HepG2 (cell line): ENCODE results near the gene AATF. TPM values are rescaled to one million over a fixed set of nuclear protein-coding genes. Genes with fewer than 3 reads are reported as not detected.

Source experiments
- ATAC-seq: fragments of 200-7000 bp; cut with Tn5 transposase; 3 replicates; pipeline ENCODE4 v1.9.1; 2020; ENCODE audit warnings: mild to moderate bottlenecking, moderate library complexity
- BruUV-seq: library from RNA; stranded (reverse); fragments of 400-500 nt; replicated peaks from 2 replicates; lab custom pipeline; 2021; lab: Mats Ljungman, UMichigan
- CTCF ChIA-PET: fragments of 300-600 bp; formaldehyde crosslinking; extraction: SDS; loops from one replicate; lab custom pipeline; 2021; ENCODE audit warnings: low total read pairs, inconsistent platforms, low intra/inter-chr PET ratio; lab: Yijun Ruan, JAX
- POLR2A ChIA-PET: fragments of 350-600 bp; sonication (Branson Sonifier 250); formaldehyde crosslinking; loops from one replicate; lab custom pipeline; 2020; ENCODE audit warnings: antibody characterized with exemption, inconsistent platforms; lab: Yijun Ruan, JAX
- DNase-seq: peaks from one replicate; pipeline ENCODE4 v3.0.0-alpha.2; 2015; ENCODE audit warnings: low spot score
- FAIRE-seq: peaks from 3 replicates; lab custom pipeline; 2011; peaks lifted over from hg19 to GRCh38; lab: Jason Lieb, UNC
- H2AFZ ChIP-seq: one replicate; pipeline ENCODE4 v1.6.1; 2011; ENCODE audit warnings: low read length, inconsistent platforms
- H3K27ac ChIP-seq: fragments of 300-600 bp; 3 replicates; pipeline ENCODE4 v1.8.0; 2011; ENCODE audit warnings: mixed run types, mild to moderate bottlenecking, mixed read lengths, low read length, inconsistent platforms; ENCODE audit not compliant: insufficient read depth; ENCODE audit errors: extremely low read length
- H3K27me3 ChIP-seq, 2 experiments: fragments of 200-600 bp in 1 of 2; 2 replicates in 1 of 2; 3 replicates in 1 of 2; pipeline versions ENCODE4 v1.6.0 to v1.8.0; 2011; ENCODE audit warnings: low read length in 2 of 2, mild to moderate bottlenecking in 2 of 2, moderate library complexity in 2 of 2, inconsistent platforms in 1 of 2; ENCODE audit not compliant: insufficient read depth in 2 of 2, control insufficient read depth in 1 of 2
- H3K36me3 ChIP-seq, 2 experiments: fragments of 200-600 bp in 1 of 2; replicated peaks in 1 of 2; 2 replicates in 1 of 2; 3 replicates in 1 of 2; pipeline versions ENCODE4 v1.5.1 to v1.8.0; 2011; ENCODE audit warnings: low read length in 2 of 2, inconsistent platforms in 1 of 2; ENCODE audit not compliant: insufficient read depth in 2 of 2, control insufficient read depth in 1 of 2
- H3K4me1 ChIP-seq: 2 replicates; pipeline ENCODE4 v1.5.1; 2012; ENCODE audit warnings: low read length, inconsistent platforms; ENCODE audit not compliant: insufficient read depth
- H3K4me2 ChIP-seq: 2 replicates; pipeline ENCODE4 v1.6.0; 2011; ENCODE audit warnings: low read depth, low read length, inconsistent platforms
- H3K4me3 ChIP-seq, 3 experiments: fragments of 200-600 bp in 1 of 3; sonication (generic), shearing (Covaris generic) in 1 of 3; replicated peaks in 1 of 3; 2 replicates each; pipeline ENCODE4 v1.5.1; 2011 to 2016; ENCODE audit warnings: low read length in 3 of 3, inconsistent platforms in 2 of 3, low read depth in 2 of 3, mild to moderate bottlenecking in 2 of 3, control low read depth in 1 of 3, mixed read lengths in 1 of 3; ENCODE audit not compliant: insufficient read depth in 1 of 3
- H3K79me2 ChIP-seq: one replicate; pipeline ENCODE4 v1.6.1; 2011; ENCODE audit warnings: low read length, inconsistent platforms; ENCODE audit not compliant: insufficient read depth
- H3K9ac ChIP-seq: 2 replicates; pipeline ENCODE4 v1.6.0; 2011; ENCODE audit warnings: mild to moderate bottlenecking, low read depth, low read length, inconsistent platforms; ENCODE audit not compliant: insufficient read depth
- H3K9me3 ChIP-seq: 2 replicates; pipeline ENCODE4 v1.5.1; 2012; ENCODE audit warnings: mild to moderate bottlenecking, low read length
- H4K20me1 ChIP-seq: 2 replicates; pipeline ENCODE4 v1.6.0; 2011; ENCODE audit warnings: inconsistent platforms, mild to moderate bottlenecking, low read length, moderate library complexity; ENCODE audit not compliant: insufficient read depth
- CHD4 ChIP-seq: fragments of 200-600 bp; sonication (generic); IDR thresholded peaks from 2 replicates; pipeline ENCODE4 v1.7.0; 2017; ENCODE audit warnings: mild to moderate bottlenecking, low read length, borderline replicate concordance
- NAIF1 ChIP-seq: sonication (generic); formaldehyde crosslinking; IDR thresholded peaks from 2 replicates; pipeline ENCODE4 v1.5.0; 2020; ENCODE audit warnings: mild to moderate bottlenecking, missing genetic modification reagents, borderline replicate concordance
- SMAD3 ChIP-seq: sonication (generic); formaldehyde crosslinking; IDR thresholded peaks from 2 replicates; pipeline ENCODE4 v1.4.0; 2020; ENCODE audit warnings: missing genetic modification reagents
- TCF12 ChIP-seq, 2 experiments: fragments of 450-650 bp in 1 of 2; sonication (generic) in 1 of 2; formaldehyde crosslinking in 1 of 2; IDR thresholded peaks; 2 replicates each; pipeline versions ENCODE4 v1.6.1 to v1.8.0; 2017 to 2022; ENCODE audit warnings: antibody characterized with exemption in 1 of 2, mild to moderate bottlenecking in 1 of 2, missing genetic modification reagents in 1 of 2, moderate library complexity in 1 of 2
- ZNF567 ChIP-seq: sonication (generic); formaldehyde crosslinking; IDR thresholded peaks from 2 replicates; pipeline ENCODE4 v1.8.1; 2023; ENCODE audit warnings: mild to moderate bottlenecking, missing genetic modification reagents, borderline replicate concordance
- WGBS: methylation state at CpG from one replicate; pipeline ENCODE4 v1.1.6; 2017; ENCODE audit warnings: low lambda C conversion rate; 5-methylcytosine and 5-hydroxymethylcytosine counted together
- in situ Hi-C: cut with HindIII; loops from 2 replicates; pipeline ENCODE4 v1.10.0; 2017; ENCODE audit warnings: low pct_unique_long_range_greater_than_20kb; ENCODE audit not compliant: extremely low pct_ligation_motif_present
- intact Hi-C: fragments of 100-400 bp; cut with micrococcal nuclease; formaldehyde crosslinking; loops from one replicate; pipeline ENCODE4 v1.10.0; 2022; ENCODE audit not compliant: unreplicated experiment
- polyA plus RNA-seq, 8 experiments: library from polyadenylated mRNA; depleted of rRNA in 3 of 8; stranded (reverse) in 7 of 8; unstranded in 1 of 8; fragments of >200 nt; fragmentation: Illumina TruSeq in 4 of 8; extraction: Trizol in 4 of 8; gene quantifications; 2 replicates each; pipeline versions ENCODE4 v1.2.1 to v1.2.3, GENCODE V29; 2011 to 2016; ENCODE audit warnings: low read depth in 4 of 8, missing spikeins in 1 of 8, mixed read lengths in 1 of 8; ENCODE audit not compliant: insufficient read depth in 1 of 8
- total RNA-seq, 5 experiments: library from RNA; depleted of rRNA; stranded (reverse); fragments of >200 nt; fragmentation: Illumina TruSeq; extraction: Trizol; gene quantifications; 2 replicates each; pipeline ENCODE4 v1.2.3, GENCODE V29; 2016; ENCODE audit warnings: low read depth in 1 of 5
- TF ChIP-seq, protein P1 (sequence below): sonication (generic); formaldehyde crosslinking; IDR thresholded peaks from 2 replicates; pipeline ENCODE4 v1.4.0; 2020; ENCODE audit warnings: missing genetic modification reagents
- TF ChIP-seq, protein P2 (sequence below): sonication (generic); formaldehyde crosslinking; IDR thresholded peaks from 2 replicates; pipeline ENCODE4 v1.5.1; 2020; ENCODE audit warnings: missing genetic modification reagents, mild to moderate bottlenecking, borderline replicate concordance
- TF ChIP-seq, protein P3 (sequence below): sonication (generic); formaldehyde crosslinking; IDR thresholded peaks from 2 replicates; pipeline ENCODE4 v1.4.0; 2020; ENCODE audit warnings: missing genetic modification reagents, borderline replicate concordance
- TF ChIP-seq, protein P4 (sequence below): sonication (generic); formaldehyde crosslinking; IDR thresholded peaks from 2 replicates; pipeline ENCODE4 v1.4.0; 2020; ENCODE audit warnings: missing genetic modification reagents, mild to moderate bottlenecking, borderline replicate concordance
- TF ChIP-seq, protein P5 (sequence below): sonication (generic); formaldehyde crosslinking; IDR thresholded peaks from 2 replicates; pipeline ENCODE4 v1.4.0; 2020; ENCODE audit warnings: low read depth, missing genetic modification reagents

AATF gene
- total and polyA plus RNA-seq, 2 of the 13 experiments (the other 11 are each of a cell fraction or from before 2014, with no cell fraction given): 9.1 to 53.3 TPM

DNA sequence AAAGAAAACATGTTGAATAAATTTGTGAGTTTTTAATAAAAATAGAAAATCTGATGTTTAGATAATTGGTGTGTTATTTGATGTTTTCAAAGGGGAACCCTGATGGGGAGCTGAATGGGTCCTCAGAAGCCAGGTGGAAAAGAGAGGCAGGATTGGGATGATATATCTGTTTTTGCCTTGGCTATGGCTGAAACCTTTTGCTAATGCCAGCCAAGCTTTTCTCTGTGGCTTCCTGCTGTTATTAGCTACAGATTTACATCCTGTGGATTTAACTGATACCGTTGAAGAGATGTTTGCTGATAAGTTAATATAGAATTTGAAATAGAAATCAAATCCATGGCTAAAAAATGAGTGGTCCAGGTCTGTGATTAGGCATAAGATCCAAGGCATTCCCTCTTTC is 4.2 kb upstream of the AATF start:
- TF ChIP-seq, protein P1, sequence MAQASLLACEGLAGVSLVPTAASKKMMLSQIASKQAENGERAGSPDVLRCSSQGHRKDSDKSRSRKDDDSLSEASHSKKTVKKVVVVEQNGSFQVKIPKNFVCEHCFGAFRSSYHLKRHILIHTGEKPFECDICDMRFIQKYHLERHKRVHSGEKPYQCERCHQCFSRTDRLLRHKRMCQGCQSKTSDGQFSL (CRISPR knock-in tag): no peak
- TF ChIP-seq, protein P2, sequence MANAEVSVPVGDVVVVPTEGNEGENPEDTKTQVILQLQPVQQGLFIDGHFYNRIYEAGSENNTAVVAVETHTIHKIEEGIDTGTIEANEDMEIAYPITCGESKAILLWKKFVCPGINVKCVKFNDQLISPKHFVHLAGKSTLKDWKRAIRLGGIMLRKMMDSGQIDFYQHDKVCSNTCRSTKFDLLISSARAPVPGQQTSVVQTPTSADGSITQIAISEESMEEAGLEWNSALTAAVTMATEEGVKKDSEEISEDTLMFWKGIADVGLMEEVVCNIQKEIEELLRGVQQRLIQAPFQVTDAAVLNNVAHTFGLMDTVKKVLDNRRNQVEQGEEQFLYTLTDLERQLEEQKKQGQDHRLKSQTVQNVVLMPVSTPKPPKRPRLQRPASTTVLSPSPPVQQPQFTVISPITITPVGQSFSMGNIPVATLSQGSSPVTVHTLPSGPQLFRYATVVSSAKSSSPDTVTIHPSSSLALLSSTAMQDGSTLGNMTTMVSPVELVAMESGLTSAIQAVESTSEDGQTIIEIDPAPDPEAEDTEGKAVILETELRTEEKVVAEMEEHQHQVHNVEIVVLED (CRISPR knock-in tag): no peak
- TF ChIP-seq, protein P3, sequence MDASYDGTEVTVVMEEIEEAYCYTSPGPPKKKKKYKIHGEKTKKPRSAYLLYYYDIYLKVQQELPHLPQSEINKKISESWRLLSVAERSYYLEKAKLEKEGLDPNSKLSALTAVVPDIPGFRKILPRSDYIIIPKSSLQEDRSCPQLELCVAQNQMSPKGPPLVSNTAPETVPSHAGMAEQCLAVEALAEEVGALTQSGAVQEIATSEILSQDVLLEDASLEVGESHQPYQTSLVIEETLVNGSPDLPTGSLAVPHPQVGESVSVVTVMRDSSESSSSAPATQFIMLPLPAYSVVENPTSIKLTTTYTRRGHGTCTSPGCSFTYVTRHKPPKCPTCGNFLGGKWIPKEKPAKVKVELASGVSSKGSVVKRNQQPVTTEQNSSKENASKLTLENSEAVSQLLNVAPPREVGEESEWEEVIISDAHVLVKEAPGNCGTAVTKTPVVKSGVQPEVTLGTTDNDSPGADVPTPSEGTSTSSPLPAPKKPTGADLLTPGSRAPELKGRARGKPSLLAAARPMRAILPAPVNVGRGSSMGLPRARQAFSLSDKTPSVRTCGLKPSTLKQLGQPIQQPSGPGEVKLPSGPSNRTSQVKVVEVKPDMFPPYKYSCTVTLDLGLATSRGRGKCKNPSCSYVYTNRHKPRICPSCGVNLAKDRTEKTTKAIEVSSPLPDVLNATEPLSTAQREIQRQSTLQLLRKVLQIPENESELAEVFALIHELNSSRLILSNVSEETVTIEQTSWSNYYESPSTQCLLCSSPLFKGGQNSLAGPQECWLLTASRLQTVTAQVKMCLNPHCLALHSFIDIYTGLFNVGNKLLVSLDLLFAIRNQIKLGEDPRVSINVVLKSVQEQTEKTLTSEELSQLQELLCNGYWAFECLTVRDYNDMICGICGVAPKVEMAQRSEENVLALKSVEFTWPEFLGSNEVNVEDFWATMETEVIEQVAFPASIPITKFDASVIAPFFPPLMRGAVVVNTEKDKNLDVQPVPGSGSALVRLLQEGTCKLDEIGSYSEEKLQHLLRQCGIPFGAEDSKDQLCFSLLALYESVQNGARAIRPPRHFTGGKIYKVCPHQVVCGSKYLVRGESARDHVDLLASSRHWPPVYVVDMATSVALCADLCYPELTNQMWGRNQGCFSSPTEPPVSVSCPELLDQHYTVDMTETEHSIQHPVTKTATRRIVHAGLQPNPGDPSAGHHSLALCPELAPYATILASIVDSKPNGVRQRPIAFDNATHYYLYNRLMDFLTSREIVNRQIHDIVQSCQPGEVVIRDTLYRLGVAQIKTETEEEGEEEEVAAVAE (CRISPR knock-in tag): no peak
- TF ChIP-seq ZNF567 (no peak), TCF12 (IDR thresholded peaks at IDR 0.05) (no peak), TCF12 (CRISPR knock-in tag; IDR thresholded peaks at IDR 0.05) (no peak), CHD4 (no peak), NAIF1 (no peak), SMAD3 (CRISPR knock-in tag) (no peak)
- TF ChIP-seq, protein P4, sequence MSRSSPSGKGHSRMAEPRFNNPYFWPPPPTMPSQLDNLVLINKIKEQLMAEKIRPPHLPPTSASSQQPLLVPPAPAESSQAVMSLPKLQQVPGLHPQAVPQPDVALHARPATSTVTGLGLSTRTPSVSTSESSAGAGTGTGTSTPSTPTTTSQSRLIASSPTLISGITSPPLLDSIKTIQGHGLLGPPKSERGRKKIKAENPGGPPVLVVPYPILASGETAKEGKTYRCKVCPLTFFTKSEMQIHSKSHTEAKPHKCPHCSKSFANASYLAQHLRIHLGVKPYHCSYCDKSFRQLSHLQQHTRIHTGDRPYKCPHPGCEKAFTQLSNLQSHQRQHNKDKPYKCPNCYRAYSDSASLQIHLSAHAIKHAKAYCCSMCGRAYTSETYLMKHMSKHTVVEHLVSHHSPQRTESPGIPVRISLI (CRISPR knock-in tag): no peak
- TF ChIP-seq, protein P5, sequence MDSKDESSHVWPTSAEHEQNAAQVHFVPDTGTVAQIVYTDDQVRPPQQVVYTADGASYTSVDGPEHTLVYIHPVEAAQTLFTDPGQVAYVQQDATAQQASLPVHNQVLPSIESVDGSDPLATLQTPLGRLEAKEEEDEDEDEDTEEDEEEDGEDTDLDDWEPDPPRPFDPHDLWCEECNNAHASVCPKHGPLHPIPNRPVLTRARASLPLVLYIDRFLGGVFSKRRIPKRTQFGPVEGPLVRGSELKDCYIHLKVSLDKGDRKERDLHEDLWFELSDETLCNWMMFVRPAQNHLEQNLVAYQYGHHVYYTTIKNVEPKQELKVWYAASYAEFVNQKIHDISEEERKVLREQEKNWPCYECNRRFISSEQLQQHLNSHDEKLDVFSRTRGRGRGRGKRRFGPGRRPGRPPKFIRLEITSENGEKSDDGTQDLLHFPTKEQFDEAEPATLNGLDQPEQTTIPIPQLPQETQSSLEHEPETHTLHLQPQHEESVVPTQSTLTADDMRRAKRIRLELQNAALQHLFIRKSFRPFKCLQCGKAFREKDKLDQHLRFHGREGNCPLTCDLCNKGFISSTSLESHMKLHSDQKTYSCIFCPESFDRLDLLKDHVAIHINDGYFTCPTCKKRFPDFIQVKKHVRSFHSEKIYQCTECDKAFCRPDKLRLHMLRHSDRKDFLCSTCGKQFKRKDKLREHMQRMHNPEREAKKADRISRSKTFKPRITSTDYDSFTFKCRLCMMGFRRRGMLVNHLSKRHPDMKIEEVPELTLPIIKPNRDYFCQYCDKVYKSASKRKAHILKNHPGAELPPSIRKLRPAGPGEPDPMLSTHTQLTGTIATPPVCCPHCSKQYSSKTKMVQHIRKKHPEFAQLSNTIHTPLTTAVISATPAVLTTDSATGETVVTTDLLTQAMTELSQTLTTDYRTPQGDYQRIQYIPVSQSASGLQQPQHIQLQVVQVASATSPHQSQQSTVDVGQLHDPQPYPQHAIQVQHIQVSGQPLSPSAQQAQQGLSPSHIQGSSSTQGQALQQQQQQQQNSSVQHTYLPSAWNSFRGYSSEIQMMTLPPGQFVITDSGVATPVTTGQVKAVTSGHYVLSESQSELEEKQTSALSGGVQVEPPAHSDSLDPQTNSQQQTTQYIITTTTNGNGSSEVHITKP: no peak
- POLR2A ChIA-PET: no interaction called here
- no peak overlapping the region for H3K9ac ChIP-seq
- CTCF ChIA-PET: no interaction called here
- no peaks in the 10 kb centered on the region for H4K20me1 ChIP-seq
- H3K4me3 ChIP-seq: no peak overlapping the region
- no peak for FAIRE-seq
- in situ Hi-C loops (no loop called here), intact Hi-C loops (no loop called here)
- BruUV-seq: no TSS peak
- no peaks in the 10 kb centered on the region for H3K36me3 ChIP-seq
- peaks cover 15% of the 10 kb centered on the region for H3K4me1 ChIP-seq
- H3K79me2 ChIP-seq: peaks cover 3% of the 10 kb centered on the region
- H3K4me2 ChIP-seq: no peak overlapping the region
- no peak for DNase-seq
- peaks cover 7 to 66% of the 10 kb centered on the region in 2 experiments for H3K27me3 ChIP-seq
- no peak overlapping the region for H3K27ac ChIP-seq
- no peaks in the 10 kb centered on the region for H3K9me3 ChIP-seq
- H2AFZ ChIP-seq: no peak overlapping the region
- 7% methylated on average over 1 of the region's 1 CpG for WGBS
- ATAC-seq: no peak
